ENCODE data around the gene CRELD1.

DNA sequence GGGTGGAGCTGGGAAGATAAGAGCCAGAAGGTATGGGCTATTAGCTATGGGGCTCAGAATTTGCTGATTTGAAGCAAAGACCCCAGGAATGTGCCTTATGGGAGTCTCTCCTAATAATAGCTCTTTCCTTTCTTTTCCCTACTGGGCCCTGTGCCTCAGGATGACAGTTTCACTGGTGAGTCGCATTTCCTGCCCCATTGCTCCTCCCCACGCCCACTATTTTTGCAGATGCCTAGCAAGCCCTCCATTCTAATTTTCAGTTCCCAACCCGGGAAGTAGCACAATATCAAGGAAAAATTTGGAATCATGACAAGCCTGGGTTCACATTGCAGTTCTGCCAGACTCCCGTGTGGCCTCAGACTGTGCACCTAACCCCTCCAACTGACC, 30.4 kb upstream of the CRELD1 start:
- TF ChIP-seq, protein P1, sequence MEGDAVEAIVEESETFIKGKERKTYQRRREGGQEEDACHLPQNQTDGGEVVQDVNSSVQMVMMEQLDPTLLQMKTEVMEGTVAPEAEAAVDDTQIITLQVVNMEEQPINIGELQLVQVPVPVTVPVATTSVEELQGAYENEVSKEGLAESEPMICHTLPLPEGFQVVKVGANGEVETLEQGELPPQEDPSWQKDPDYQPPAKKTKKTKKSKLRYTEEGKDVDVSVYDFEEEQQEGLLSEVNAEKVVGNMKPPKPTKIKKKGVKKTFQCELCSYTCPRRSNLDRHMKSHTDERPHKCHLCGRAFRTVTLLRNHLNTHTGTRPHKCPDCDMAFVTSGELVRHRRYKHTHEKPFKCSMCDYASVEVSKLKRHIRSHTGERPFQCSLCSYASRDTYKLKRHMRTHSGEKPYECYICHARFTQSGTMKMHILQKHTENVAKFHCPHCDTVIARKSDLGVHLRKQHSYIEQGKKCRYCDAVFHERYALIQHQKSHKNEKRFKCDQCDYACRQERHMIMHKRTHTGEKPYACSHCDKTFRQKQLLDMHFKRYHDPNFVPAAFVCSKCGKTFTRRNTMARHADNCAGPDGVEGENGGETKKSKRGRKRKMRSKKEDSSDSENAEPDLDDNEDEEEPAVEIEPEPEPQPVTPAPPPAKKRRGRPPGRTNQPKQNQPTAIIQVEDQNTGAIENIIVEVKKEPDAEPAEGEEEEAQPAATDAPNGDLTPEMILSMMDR (conservative IDR thresholded peaks at IDR 0.05; ENCODE audit: low read depth, low read length) = no peak
- TF ChIP-seq EZH2 (IDR thresholded peaks at IDR 0.05; ENCODE audit: borderline replicate concordance, low read depth, low read length, poor library complexity, severe bottlenecking) = no peak

Measured in A673 (cell line).